Esophagus muscularis mucosa (tissue), 4 donors: ENCODE data around the gene RIPOR2. TPM values are rescaled to one million over a fixed set of nuclear protein-coding genes. Genes with fewer than 3 reads are reported as not detected.

ENCODE experiments used
- DNase-seq: peaks from one replicate; pipeline ENCODE4 v3.0.0-alpha.2; 2017; ENCODE audit errors: extremely low spot score
- H3K27ac ChIP-seq, 4 donors: fragments of 200-600 bp; sonication (generic); replicated peaks in 1 of 4; 1 replicate in 3 of 4; 2 replicates in 1 of 4; pipeline ENCODE4 v1.5.1; 2016 to 2019; ENCODE audit warnings: mild to moderate bottlenecking in 1 of 4
- H3K27me3 ChIP-seq, 4 donors: fragments of 200-600 bp; sonication (generic); one replicate each; pipeline versions ENCODE4 v1.5.1 to v1.6.0; 2016 to 2019
- H3K36me3 ChIP-seq, 4 donors: fragments of 200-600 bp; sonication (generic); one replicate each; pipeline ENCODE4 v1.5.1; 2016 to 2019
- H3K4me1 ChIP-seq, 4 donors: fragments of 200-600 bp; sonication (generic); one replicate each; pipeline ENCODE4 v1.5.1; 2016 to 2019
- H3K4me3 ChIP-seq, 4 donors: fragments of 200-600 bp; sonication (generic); 1 replicate in 2 of 4; 2 replicates in 2 of 4; pipeline ENCODE4 v1.5.1; 2016 to 2019; ENCODE audit warnings: mild to moderate bottlenecking in 4 of 4, moderate library complexity in 1 of 4
- H3K9me3 ChIP-seq, 4 donors: fragments of 200-600 bp; sonication (generic); 1 replicate in 3 of 4; 2 replicates in 1 of 4; pipeline ENCODE4 v1.5.1; 2016 to 2019
- EP300 ChIP-seq: sonication (generic); formaldehyde crosslinking; IDR thresholded peaks from one replicate; pipeline ENCODE4 v1.6.1; 2017; ENCODE audit warnings: antibody characterized with exemption
- POLR2A ChIP-seq: fragments of 450-650 bp; IDR thresholded peaks from one replicate; pipeline ENCODE4 v1.6.1; 2017; ENCODE audit warnings: antibody characterized with exemption, moderate library complexity, mild to moderate bottlenecking, low read depth
- POLR2AphosphoS5 ChIP-seq, 2 donors: sonication (generic); formaldehyde crosslinking; IDR thresholded peaks; one replicate each; pipeline ENCODE4 v1.6.1; 2017; ENCODE audit warnings: antibody characterized with exemption in 2 of 2
- WGBS: methylation state at CpG from one replicate; pipeline ENCODE4 v1.1.5; 2018; 5-methylcytosine and 5-hydroxymethylcytosine counted together
- intact Hi-C: fragments of 100-400 bp; cut with DNase I; formaldehyde crosslinking; loops from one replicate; pipeline ENCODE4 v1.15.1; 2023
- total RNA-seq, 4 donors: library from RNA; depleted of rRNA; stranded (reverse); fragments of >200 nt; gene quantifications; one replicate each; pipeline versions ENCODE4 v1.1.0 to v1.2.1, GENCODE V29; 2016
- TF ChIP-seq, protein P1 (sequence below), 3 experiments: fragments of 200-600 bp in 2 of 3; fragments of 450-650 bp in 1 of 3; sonication (generic) in 2 of 3; IDR thresholded peaks; one replicate each; pipeline ENCODE4 v1.5.1; 2017 to 2019; ENCODE audit warnings: antibody characterized with exemption in 3 of 3, mild to moderate bottlenecking in 2 of 3, moderate library complexity in 1 of 3

The RIPOR2 gene
- total RNA-seq, 4 donors from 2014 or later, result 2.6 to 14.4 (median 5.1) TPM

- no peak overlapping the region for H3K4me3 ChIP-seq
- peaks cover 0 to 5% (median 0%) of the 10 kb centered on the region in 4 donors for H3K4me1 ChIP-seq
- WGBS, result 100% methylated on average over 1 of the region's 1 CpG
- no peak overlapping the region for H3K27ac ChIP-seq
- intact Hi-C loops, result no loop called here
- no peaks in the 10 kb centered on the region for H3K27me3 ChIP-seq
- TF ChIP-seq, protein P1, sequence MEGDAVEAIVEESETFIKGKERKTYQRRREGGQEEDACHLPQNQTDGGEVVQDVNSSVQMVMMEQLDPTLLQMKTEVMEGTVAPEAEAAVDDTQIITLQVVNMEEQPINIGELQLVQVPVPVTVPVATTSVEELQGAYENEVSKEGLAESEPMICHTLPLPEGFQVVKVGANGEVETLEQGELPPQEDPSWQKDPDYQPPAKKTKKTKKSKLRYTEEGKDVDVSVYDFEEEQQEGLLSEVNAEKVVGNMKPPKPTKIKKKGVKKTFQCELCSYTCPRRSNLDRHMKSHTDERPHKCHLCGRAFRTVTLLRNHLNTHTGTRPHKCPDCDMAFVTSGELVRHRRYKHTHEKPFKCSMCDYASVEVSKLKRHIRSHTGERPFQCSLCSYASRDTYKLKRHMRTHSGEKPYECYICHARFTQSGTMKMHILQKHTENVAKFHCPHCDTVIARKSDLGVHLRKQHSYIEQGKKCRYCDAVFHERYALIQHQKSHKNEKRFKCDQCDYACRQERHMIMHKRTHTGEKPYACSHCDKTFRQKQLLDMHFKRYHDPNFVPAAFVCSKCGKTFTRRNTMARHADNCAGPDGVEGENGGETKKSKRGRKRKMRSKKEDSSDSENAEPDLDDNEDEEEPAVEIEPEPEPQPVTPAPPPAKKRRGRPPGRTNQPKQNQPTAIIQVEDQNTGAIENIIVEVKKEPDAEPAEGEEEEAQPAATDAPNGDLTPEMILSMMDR (IDR thresholded peaks at IDR 0.05), result no peak
- TF ChIP-seq POLR2A (no peak), EP300 (no peak)
- no peaks in the 10 kb centered on the region for H3K9me3 ChIP-seq
- no peak for DNase-seq
- H3K36me3 ChIP-seq, result peaks cover 0 to 39% (median 2%) of the 10 kb centered on the region in 4 donors
Observed at GRCh38 chr6:24844061-24844460, 91.7 kb downstream of the RIPOR2 start.

DNA sequence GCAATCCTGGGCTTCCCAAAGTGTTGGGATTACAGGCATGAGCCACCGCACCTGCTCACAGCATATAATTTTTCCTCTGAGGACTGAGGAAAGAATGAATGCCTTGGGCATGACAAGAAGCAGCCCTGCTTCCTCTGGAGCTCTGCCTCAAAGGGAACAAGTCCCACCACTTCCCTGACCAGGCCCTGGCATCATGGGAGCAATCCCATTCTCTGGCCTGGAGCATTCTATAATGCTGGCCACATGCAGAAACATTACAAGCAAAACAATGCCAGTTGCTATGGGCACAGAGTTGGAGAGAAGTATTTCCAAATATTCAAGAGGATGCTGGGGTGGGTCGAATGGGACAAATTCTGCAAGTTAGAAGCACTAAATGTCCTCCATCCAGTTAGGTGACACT lies 95.6 kb downstream of the RIPOR2 start:
- Histone ChIP-seq H3K36me3 (peaks cover 0 to 8% (median 2%) of the 10 kb centered on the region in 4 donors), H3K9me3 (no peaks in the 10 kb centered on the region), H3K4me1 (peaks cover 13 to 15% (median 15%) of the 10 kb centered on the region in 4 donors), H3K4me3 (no peak overlapping the region), H3K27ac (no peak overlapping the region), H3K27me3 (no peaks in the 10 kb centered on the region)
- TF ChIP-seq POLR2AphosphoS5 (IDR thresholded peaks at IDR 0.05), result no peak
- TF ChIP-seq, protein P1 (IDR thresholded peaks at IDR 0.05), result no peak
- TF ChIP-seq EP300, result no peak
- TF ChIP-seq POLR2A, result no peak
- 71% methylated on average over 2 of the region's 2 CpGs for WGBS
- DNase-seq, result no peak
- intact Hi-C loops, result no loop called here

DNA sequence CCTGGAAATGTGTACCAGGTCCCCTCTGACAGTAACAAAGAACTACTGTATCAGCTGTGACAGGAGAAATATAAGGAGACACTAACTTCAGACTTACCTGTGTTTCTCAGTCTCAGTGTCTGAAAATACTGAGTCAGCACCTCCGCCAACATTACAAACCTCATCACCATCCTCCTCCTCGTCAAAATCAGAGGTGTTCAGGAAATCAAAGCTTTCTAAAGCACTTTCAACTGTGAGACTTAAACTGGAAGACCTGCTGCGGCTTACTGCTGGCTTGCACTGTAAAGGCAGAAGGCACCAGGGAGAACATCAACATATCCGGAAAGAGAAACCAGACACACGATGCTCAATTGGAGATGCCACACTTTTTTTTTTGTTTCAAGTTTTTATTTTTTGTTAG lies 96.8 kb downstream of the RIPOR2 start:
- Histone ChIP-seq H3K4me1 (peaks cover 13 to 18% (median 15%) of the 10 kb centered on the region in 4 donors), H3K36me3 (peaks cover 0 to 8% (median 2%) of the 10 kb centered on the region in 4 donors), H3K9me3 (no peaks in the 10 kb centered on the region), H3K27ac (no peak overlapping the region), H3K27me3 (no peaks in the 10 kb centered on the region), H3K4me3 (no peak overlapping the region)
- WGBS, result 93% methylated on average over 5 of the region's 5 CpGs
- intact Hi-C loops, result no loop called here
- DNase-seq, result no peak
- TF ChIP-seq, protein P1 (IDR thresholded peaks at IDR 0.05), result no peak
- TF ChIP-seq EP300 (no peak), POLR2A (no peak), POLR2AphosphoS5 (IDR thresholded peaks at IDR 0.05) (no peak)

- H3K27me3 ChIP-seq, result no peaks in the 10 kb centered on the region
- intact Hi-C loops, result no loop called here
- peaks cover 12 to 18% (median 14%) of the 10 kb centered on the region in 4 donors for H3K4me1 ChIP-seq
- no peak overlapping the region for H3K27ac ChIP-seq
- no peak for DNase-seq
- H3K36me3 ChIP-seq, result peaks cover 0 to 8% (median 1%) of the 10 kb centered on the region in 4 donors
- 84% methylated on average over 3 of the region's 3 CpGs for WGBS
- TF ChIP-seq, protein P1 (IDR thresholded peaks at IDR 0.05), result no peak
- TF ChIP-seq EP300, result no peak
- TF ChIP-seq POLR2AphosphoS5 (IDR thresholded peaks at IDR 0.05), result no peak
- no peak for TF ChIP-seq POLR2A
- no peak overlapping the region for H3K4me3 ChIP-seq
- H3K9me3 ChIP-seq, result no peaks in the 10 kb centered on the region
Observed at GRCh38 chr6:24838081-24838480, 97.7 kb downstream of the RIPOR2 start.

- 38% methylated on average over 2 of the region's 2 CpGs for WGBS
- Histone ChIP-seq H3K36me3 (peaks cover 0 to 3% (median 0%) of the 10 kb centered on the region in 4 donors), H3K27ac (peak overlapping the region in 3 of 4 donors; percentile 20 to 31 (median 31)), H3K27me3 (no peaks in the 10 kb centered on the region), H3K4me3 (no peak overlapping the region), H3K9me3 (no peaks in the 10 kb centered on the region), H3K4me1 (peaks cover 12 to 18% (median 14%) of the 10 kb centered on the region in 4 donors)
- DNase-seq, result no peak
- intact Hi-C loops, result no loop called here
- TF ChIP-seq, protein P1 (IDR thresholded peaks at IDR 0.05), result no peak
- TF ChIP-seq POLR2AphosphoS5 (IDR thresholded peaks at IDR 0.05) (no peak), EP300 (no peak), POLR2A (no peak)
Observed at GRCh38 chr6:24836109-24836508, 99.7 kb downstream of the RIPOR2 start.
